Liver (tissue), 9 donors: Measurements from ENCODE around the gene IGF2R. TPM values are rescaled to one million over a fixed set of nuclear protein-coding genes. Genes with fewer than 3 reads are reported as not detected.

Source experiments
- DNase-seq: peaks from one replicate; pipeline ENCODE4 v3.0.0-alpha.2; 2017; ENCODE audit warnings: low spot score
- H3K27ac ChIP-seq, 2 donors: one replicate each; pipeline ENCODE4 v1.7.0; 2013; ENCODE audit warnings: inconsistent platforms in 2 of 2, low read length in 2 of 2, control low read depth in 1 of 2, low read depth in 1 of 2, mild to moderate bottlenecking in 1 of 2
- H3K27me3 ChIP-seq, 4 donors: one replicate each; pipeline versions ENCODE4 v1.6.1 to v1.7.0; 2013; ENCODE audit warnings: low read length in 3 of 4, inconsistent platforms in 1 of 4, mild to moderate bottlenecking in 1 of 4, moderate library complexity in 1 of 4; ENCODE audit not compliant: control insufficient read depth in 4 of 4, insufficient read depth in 4 of 4
- H3K36me3 ChIP-seq, 4 donors: one replicate each; pipeline versions ENCODE4 v1.6.1 to v1.7.0; 2013; ENCODE audit warnings: low read length in 3 of 4, mild to moderate bottlenecking in 3 of 4, low read depth in 1 of 4, moderate library complexity in 1 of 4; ENCODE audit not compliant: control insufficient read depth in 4 of 4, insufficient read depth in 3 of 4
- H3K4me1 ChIP-seq, 4 donors: one replicate each; pipeline versions ENCODE4 v1.6.1 to v1.7.0; 2013; ENCODE audit warnings: low read length in 3 of 4, mild to moderate bottlenecking in 3 of 4, moderate library complexity in 1 of 4; ENCODE audit not compliant: control insufficient read depth in 4 of 4, insufficient read depth in 4 of 4
- H3K4me3 ChIP-seq, 3 donors: one replicate each; pipeline versions ENCODE4 v1.6.1 to v1.7.0; 2013; ENCODE audit warnings: low read length in 3 of 3, control low read depth in 1 of 3, low read depth in 1 of 3, mild to moderate bottlenecking in 1 of 3
- H3K9ac ChIP-seq, 2 donors: one replicate each; pipeline ENCODE4 v1.7.0; 2013; ENCODE audit warnings: low read length in 2 of 2, mild to moderate bottlenecking in 2 of 2, moderate library complexity in 2 of 2, control low read depth in 1 of 2, low read depth in 1 of 2
- H3K9me3 ChIP-seq, 4 donors: one replicate each; pipeline versions ENCODE4 v1.6.1 to v1.7.0; 2013; ENCODE audit warnings: low read length in 3 of 4; ENCODE audit not compliant: control insufficient read depth in 4 of 4
- ATF3 ChIP-seq: IDR thresholded peaks from 2 replicates; pipeline ENCODE4 v1.6.1; 2016; ENCODE audit warnings: antibody characterized with exemption
- CTCF ChIP-seq: fragments of 150-350 bp; IDR thresholded peaks from 2 replicates; pipeline ENCODE4 v1.5.1; 2017; ENCODE audit warnings: improper control_type of control experiment, low read depth, low read length; ENCODE audit not compliant: missing input control
- EGR1 ChIP-seq, 2 donors: IDR thresholded peaks; 2 replicates each; pipeline ENCODE4 v1.6.1; 2016 to 2018; ENCODE audit warnings: antibody characterized with exemption in 2 of 2, low read depth in 2 of 2
- FOXA2 ChIP-seq: IDR thresholded peaks from 2 replicates; pipeline ENCODE4 v1.6.1; 2016; ENCODE audit warnings: antibody characterized with exemption
- GABPA ChIP-seq, 2 donors: IDR thresholded peaks in 1 of 2; conservative IDR thresholded peaks in 1 of 2; 2 replicates each; pipeline ENCODE4 v1.6.1; 2016; ENCODE audit warnings: antibody characterized with exemption in 2 of 2, mild to moderate bottlenecking in 1 of 2, moderate library complexity in 1 of 2
- HNF4G ChIP-seq: IDR thresholded peaks from 2 replicates; pipeline ENCODE4 v1.6.1; 2016; ENCODE audit warnings: antibody characterized with exemption
- JUND ChIP-seq, 2 donors: IDR thresholded peaks; 2 replicates each; pipeline ENCODE4 v1.6.1; 2016; ENCODE audit warnings: antibody characterized with exemption in 2 of 2
- MAX ChIP-seq: IDR thresholded peaks from 2 replicates; pipeline ENCODE4 v1.6.1; 2016; ENCODE audit warnings: antibody characterized with exemption
- NR2F2 ChIP-seq: IDR thresholded peaks from 2 replicates; pipeline ENCODE4 v1.6.1; 2016; ENCODE audit warnings: antibody characterized with exemption
- REST ChIP-seq: IDR thresholded peaks from 2 replicates; pipeline ENCODE4 v1.6.1; 2016; ENCODE audit warnings: antibody characterized with exemption, mild to moderate bottlenecking
- SP1 ChIP-seq: IDR thresholded peaks from 2 replicates; pipeline ENCODE4 v1.6.1; 2018; ENCODE audit warnings: antibody characterized with exemption, mild to moderate bottlenecking
- TAF1 ChIP-seq: conservative IDR thresholded peaks from 2 replicates; pipeline ENCODE4 v1.6.1; 2016; ENCODE audit warnings: antibody characterized with exemption, mild to moderate bottlenecking
- YY1 ChIP-seq: IDR thresholded peaks from 2 replicates; pipeline ENCODE4 v1.6.1; 2016; ENCODE audit warnings: antibody characterized with exemption, mild to moderate bottlenecking
- ZBTB33 ChIP-seq: IDR thresholded peaks from 2 replicates; pipeline ENCODE4 v1.6.1; 2016; ENCODE audit warnings: antibody characterized with exemption
- WGBS: extraction: QIAGEN DNeasy Blood & Tissue Kit; methylation state at CpG from one replicate; pipeline ENCODE4 v1.1.7; 2013; 5-methylcytosine and 5-hydroxymethylcytosine counted together
- polyA plus RNA-seq, 2 donors: library from polyadenylated mRNA; stranded (reverse) in 1 of 2; unstranded in 1 of 2; fragments of 200-250 nt in 1 of 2; fragments of >200 nt in 1 of 2; fragmentation: Nextera tagmentation in 1 of 2; extraction: Ambion mirVana in 1 of 2; gene quantifications; one replicate each; pipeline versions ENCODE4 v1.2.1 to v1.2.3, GENCODE V29; 2013 to 2015
- total RNA-seq, 2 donors: library from RNA; depleted of rRNA; stranded (reverse); fragments of >200 nt; gene quantifications; one replicate each; pipeline ENCODE4 v1.2.3, GENCODE V29; 2014
- donor health status: healthy.
- donor health status: healthy.
- donor health status: healthy.
- donor health status: healthy.
- donor health status: healthy.

The IGF2R gene
- total and polyA plus RNA-seq, 4 donors, result 16.6 to 84.9 (median 45.7) TPM

GRCh38 chr6:159978291-159979135, 9.6 kb downstream of the IGF2R start:
- no peaks in the 10 kb centered on the region for H3K27me3 ChIP-seq
- H3K27ac ChIP-seq, result peak overlapping the region in 1 of 2 donors; percentile 30
- H3K4me3 ChIP-seq, result no peak overlapping the region
- H3K9me3 ChIP-seq, result no peaks in the 10 kb centered on the region
- H3K36me3 ChIP-seq, result no peaks in the 10 kb centered on the region
- H3K9ac ChIP-seq, result no peak overlapping the region
- no peak for TF ChIP-seq FOXA2
- H3K4me1 ChIP-seq, result peaks cover 8 to 57% (median 32%) of the 10 kb centered on the region in 4 donors
- WGBS, result 69% methylated on average over 13 of the region's 13 CpGs
- DNase-seq, result no peak

GRCh38 chr6:159979136-159979874, 10.4 kb downstream of the IGF2R start:
- Histone ChIP-seq H3K4me1 (peaks cover 8 to 63% (median 40%) of the 10 kb centered on the region in 4 donors), H3K27me3 (no peaks in the 10 kb centered on the region), H3K4me3 (no peak overlapping the region), H3K27ac (peak overlapping the region in 1 of 2 donors; percentile 30), H3K36me3 (no peaks in the 10 kb centered on the region), H3K9me3 (no peaks in the 10 kb centered on the region), H3K9ac (no peak overlapping the region)
- TF ChIP-seq HNF4G, result no peak
- TF ChIP-seq ATF3, result no peak
- no peak for TF ChIP-seq MAX
- no peak for TF ChIP-seq SP1
- TF ChIP-seq ZBTB33, result no peak
- TF ChIP-seq GABPA (IDR thresholded peaks at IDR 0.05 in 1 of 2, conservative IDR thresholded peaks at IDR 0.05 in 1 of 2), result no peak
- no peak for TF ChIP-seq FOXA2
- TF ChIP-seq CTCF, result no peak
- TF ChIP-seq NR2F2, result no peak
- no peak for TF ChIP-seq REST
- no peak for TF ChIP-seq TAF1
- no peak for TF ChIP-seq YY1
- TF ChIP-seq EGR1 (IDR thresholded peaks at IDR 0.05; ENCODE audit: low read depth in 2 of 2), result no peak
- TF ChIP-seq JUND (IDR thresholded peaks at IDR 0.05), result no peak
- 87% methylated on average over 11 of the region's 11 CpGs for WGBS
- DNase-seq, result no peak
